NCI-H82 treated with DMSO at 0.1 percent for 48 hours (cell line): ENCODE data around the gene CCDC13.

Source experiments
- DNase-seq: peaks from one replicate; lab custom pipeline; 2025; ENCODE audit not compliant: unreplicated experiment; lab: John Stamatoyannopoulos, UW

The CCDC13 gene

DNA sequence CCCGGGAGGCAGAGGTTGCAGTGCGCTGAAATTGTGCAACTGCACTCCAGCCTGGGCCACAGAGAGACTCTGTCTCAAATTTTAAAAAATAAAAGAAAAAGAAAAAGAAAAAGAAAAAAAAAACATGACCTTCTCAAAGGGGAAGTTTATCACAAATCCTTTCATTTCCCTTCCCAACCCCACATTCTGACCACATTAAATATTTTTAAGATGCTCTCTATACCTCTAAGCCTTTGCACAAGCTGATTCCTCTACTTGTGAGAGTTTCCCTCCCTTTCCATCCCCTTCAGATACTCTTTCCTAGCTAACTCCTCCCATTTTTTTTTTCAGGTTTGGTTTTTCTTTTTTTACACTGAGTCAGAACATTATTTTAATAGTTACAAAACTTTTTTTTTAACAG lies 27.2 kb upstream of the CCDC13 start:
- DNase-seq: no peak

DNA sequence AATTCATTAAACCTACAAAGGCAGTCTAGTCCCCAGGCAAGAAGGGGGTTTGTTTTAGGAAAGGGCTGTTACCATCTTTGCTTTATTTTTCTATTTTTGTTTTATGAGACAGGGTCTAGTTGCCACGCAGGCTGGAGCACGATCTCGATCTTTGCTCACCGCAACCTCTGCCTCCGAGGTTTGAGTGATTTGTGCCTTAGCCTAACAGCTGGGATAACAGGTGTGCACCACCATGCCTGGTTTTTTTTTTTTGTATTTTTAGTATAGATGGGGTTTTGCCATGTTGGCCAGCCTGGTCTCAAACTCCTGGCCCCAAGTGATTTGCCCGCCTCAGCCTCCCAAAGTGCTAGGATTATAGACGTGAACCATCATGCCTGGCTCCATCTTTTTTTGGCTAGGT lies 26.3 kb upstream of the CCDC13 start:
- no peak for DNase-seq

DNA sequence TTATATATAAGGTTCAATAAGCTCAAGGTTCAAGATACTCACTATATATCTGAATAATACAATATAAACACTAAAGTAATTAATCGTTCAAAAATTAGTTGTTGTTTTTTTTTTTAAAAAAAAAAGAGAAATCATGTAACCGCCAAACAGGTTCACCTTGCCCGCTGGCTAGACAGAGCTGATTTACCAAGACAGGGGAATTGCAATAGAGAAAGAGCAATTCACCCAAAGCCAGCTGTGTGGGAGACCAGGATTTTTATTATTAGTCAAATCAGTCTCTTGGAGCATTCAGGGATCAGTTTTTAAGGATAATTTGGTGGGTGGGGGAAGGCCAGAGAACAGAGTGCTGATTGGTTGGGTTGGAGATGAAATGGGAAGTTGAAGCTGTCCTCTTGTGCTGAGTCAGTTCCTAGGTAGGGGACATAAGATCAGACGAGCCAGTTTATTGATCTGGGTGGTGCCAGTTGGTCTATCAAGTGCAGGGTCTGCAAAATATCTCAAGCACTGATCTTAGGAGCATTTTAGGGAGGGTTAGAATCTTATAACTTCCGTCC lies 23.4 kb upstream of the CCDC13 start:
- DNase-seq: no peak

DNA sequence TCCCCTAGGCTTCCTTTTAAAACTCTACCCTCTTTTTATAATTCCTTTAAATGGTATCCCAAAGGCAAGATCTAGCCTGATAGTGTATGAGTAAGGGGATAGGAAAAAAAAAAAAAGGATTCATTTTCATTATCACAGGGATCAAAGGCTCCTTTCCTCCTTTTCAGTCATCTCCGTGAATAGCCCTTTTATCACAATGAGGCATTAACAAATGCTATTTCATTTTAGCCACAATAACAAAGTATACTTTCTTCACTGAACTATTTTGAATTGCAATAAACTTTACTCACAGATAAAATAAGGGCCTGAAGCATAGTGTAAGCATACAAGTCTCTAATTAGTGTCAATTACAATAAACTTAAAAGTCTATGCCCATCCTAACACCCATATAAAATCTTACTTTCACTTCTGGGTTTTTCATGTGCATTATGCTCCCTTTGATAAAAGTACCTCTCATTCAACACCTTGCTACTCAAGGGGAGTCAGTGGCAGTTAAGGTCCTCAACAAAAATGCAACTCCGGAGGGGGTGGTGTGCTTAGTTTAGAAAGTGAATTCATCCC lies 22.6 kb upstream of the CCDC13 start:
- no peak for DNase-seq

DNA sequence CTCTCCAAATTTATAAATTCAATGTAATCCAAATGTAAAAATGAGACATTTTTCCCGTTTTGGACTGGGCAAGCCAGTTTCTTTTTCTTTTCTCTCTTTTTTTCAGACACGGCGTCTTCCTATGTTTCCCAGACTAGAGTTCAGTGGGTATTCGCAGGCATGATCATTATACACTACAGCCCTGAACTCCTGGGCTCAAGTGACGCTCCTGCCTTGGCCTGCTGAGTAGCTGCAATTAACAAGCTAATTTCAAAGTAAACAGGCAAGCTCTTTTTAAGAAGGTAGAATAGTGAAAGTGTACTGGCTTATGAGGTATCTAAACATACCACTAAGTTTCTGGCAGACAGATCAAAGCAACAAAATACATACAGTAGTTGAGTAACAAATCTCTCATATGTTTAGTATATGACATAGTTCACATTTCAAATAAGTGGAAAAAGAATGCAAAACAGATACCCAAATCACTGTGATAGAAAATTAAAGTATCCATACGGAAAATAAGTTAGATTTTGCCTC lies 17.7 kb upstream of the CCDC13 start:
- DNase-seq: no peak

DNA sequence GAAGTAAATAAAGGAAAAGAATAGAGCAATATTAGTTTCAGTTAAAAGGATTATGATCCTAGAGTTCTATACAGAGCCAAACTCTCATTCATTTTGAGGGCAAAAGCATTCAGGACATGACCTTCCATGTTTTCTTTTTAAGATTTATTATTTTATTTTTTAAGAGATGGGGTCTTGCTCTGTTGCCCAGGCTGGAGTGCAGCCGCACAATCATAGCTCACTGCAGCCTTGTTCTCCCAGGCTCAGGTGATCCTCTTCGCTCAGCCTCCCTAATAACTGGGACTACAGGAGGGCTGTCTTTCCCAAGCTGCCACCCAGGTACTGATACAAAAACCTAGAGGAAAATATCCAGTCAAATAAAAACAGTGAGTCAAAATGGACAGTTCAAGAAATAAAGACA lies 13.6 kb upstream of the CCDC13 start:
- DNase-seq: no peak

DNA sequence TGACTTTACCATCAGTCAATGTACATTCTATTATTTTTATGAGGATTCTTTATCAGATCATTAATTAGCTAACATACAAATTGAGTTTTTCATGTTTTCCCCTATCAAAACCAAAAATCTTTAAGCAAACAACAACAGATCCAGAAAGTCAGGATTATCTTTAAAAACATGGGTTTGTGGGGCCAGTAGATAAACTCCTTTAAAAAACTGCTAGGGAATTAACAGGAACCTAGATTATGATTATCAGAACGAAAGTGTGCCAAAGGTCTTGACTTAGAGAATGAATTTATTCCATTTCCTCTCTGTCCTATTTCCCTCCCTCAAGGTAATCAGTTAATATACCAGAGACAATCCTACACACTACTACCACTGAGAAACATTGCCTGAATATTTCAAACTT lies 13.2 kb upstream of the CCDC13 start:
- no peak for DNase-seq

DNA sequence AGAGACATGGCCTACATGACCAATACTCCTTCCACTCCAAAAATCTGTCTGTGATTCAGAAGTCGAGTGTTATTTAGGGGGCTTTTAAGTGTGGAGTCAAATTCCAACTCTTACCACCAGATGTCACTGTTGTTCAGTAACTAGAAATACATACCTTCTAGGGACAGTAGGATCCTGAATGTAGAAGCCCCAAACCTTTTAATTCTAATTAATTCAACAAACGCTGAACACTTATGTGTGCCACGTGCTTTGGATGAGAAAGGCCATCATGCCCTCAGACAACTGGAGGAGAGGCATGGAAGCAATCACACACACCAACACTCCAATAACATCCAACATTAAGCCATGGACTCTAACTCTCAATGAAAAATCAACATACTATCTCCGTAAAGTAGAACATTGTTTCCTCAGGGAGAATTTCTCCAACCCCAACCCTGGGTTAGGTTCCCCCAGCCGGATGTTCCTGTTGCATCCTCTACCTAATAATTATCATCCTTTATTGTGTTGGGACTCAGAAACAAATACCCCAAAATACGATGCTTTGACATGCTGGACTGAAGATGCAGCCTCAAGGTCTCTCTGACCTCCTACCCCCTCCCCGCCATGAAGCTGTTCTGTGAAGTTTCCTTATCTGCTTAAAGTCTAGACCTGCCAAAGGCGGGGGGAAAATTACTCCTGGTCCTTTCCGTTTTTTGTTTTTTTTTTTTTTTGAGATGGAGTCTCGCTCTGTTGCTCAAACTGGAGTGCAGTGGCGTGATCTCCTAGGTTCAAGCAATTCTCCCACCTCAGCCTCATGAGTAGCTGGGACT lies 8.0 kb upstream of the CCDC13 start:
- DNase-seq: peak; percentile 31

DNA sequence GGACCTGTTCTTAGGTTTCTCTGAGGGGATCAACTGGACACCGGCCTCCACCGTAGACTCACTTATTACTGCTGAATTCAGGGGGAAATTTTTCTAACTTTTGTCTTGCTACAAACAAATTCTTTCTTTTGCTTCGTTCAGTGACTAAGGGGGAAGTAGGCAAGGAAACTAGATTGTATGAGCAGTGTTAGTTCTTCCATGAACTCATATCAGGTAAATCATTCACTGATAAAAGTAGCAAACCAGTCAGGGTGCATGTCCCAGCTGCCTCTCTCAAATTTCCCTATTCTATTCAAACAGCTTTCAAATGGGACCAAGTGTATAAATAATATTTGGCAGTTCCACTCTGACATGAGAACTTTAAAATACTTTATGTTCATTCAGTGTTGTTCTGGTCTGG lies 7.3 kb upstream of the CCDC13 start:
- no peak for DNase-seq

DNA sequence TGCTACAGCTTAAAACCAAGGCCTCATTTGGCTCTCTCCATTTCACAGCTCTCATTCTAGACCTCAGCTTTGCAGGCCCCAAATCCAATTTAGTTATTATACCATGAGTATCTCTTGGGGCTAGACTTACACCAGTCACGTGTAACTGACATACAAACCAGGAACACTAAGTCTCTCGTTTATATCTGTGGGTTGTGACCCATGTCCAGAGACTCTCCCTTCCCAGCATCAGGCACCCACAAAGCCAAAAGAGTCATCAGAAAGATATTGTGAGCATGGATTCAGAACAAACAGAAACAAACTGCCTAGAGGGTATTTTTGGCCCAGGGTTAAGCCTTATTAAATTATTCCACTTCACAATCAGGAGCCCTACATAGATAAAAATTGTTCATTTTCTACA lies 5.6 kb upstream of the CCDC13 start:
- peak; percentile 74 for DNase-seq

DNA sequence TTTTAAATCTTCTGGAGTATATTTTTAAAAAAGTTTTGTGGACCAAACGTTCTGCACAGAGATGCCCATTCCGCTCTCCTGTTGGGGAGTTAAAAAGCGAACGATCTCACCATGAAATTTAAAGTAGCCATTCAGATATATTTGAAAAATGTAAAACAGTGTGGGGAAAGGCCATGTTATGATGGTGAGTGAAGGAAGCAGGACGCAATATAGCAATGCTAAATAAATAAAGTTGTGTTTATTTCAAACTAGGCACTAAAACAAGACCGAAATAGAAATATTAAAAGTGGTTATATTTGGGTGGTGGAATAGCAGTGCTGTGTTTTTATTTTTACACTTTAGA lies 327 bp upstream of the CCDC13 start:
- DNase-seq: no peak

DNA sequence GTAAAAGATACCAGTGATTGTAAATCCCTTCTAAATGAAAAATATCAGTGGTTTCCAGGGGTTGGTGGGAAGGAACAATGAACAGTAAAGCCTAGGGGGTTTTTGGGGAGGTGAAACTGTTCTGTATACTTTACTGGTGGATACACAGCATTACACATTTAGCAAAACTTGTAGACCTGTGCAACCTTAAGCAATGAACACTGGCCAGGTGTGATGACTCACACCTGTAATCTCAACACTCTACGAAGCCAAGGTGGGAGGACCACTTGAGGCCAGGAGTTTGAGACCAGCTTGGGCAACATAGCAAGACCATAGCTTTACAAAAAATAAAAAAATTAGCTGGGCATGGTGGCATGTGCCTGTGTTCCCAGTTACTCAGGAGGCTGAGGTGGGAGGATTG lies 1.8 kb downstream of the CCDC13 start:
- no peak for DNase-seq

DNA sequence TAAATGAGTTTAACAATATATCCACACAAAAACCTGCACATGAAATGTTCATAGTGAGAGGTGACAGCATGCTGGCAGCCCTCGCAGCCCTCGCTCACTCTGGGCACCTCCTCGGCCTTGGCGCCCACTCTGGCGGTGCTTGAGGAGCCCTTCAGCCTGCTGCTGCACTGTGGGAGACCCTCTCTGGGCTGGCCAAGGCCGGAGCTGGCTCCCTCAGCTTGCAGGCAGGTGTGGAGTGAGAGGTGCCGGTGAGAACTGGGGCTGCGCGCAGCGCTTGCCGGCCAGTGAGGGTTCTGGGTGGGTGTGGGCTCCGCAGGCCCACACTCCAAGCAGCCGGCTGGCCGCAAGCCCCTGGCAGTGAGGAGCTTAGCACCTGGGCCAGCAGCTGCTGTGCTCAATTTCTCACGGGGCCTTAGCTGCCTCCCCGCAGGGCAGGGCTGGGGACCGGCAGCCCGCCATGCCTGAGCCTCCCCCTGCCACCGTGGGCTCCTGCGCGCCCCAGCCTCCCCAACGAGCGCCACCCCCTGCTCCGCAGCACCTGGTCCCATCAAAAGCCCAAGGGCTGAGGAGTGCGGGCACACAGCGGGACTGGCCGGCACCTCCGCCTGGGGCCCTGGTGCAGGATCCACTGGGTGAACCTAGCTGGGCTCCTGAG lies 3.4 kb downstream of the CCDC13 start:
- no peak for DNase-seq

DNA sequence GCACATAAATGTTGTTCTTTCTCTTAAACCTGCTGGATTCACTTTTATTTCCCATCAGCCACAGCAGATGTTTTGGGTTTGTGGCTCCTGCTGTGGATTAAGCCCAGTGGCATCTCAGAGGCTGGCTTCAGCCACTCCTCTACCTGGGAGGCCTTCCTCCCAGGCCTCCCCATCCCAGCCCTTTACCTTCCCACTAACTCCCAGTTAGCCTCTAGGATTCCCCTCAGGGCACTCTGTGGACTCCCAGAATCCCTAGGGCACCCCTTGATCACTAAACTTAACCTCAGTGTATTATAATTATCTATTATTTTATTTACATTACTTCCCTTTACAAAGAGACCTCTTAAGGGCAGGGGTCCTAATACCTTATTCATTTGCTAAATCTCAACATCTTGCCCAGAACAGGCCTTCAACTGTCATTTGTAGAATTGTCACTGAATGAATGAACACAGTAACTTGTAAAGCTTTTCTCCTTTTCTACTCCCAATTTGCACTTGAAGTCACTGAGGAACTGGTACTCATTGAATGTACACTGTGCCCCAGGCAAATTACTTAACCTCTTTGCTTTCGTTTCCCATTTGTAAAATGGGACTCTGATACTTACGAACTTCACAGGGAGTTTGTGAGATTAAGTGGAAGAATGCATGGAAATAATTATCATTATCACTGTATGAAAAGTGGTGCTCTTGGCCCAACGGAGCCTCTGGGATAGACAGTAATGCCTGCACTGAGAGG lies 8.3 kb downstream of the CCDC13 start:
- no peak for DNase-seq

DNA sequence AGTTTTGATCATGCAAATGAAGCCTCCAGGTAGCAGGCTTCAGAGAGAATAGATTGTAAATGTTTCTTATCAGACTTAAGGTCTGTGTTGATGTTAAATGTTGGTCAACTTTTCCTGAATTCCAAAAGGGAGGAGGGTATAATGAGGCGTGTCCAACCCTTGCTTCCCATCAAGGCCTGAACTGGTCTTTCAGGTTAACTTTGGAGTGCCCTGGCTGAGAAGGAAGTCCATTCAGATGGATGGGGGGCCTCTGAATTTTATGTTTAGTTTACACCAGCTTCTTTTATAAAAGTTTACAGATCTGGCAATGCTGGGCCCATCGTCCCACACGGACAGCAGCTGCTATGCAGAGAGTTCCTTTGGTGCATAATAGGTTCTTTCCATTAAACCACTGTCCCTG lies 8.9 kb downstream of the CCDC13 start:
- DNase-seq: no peak

DNA sequence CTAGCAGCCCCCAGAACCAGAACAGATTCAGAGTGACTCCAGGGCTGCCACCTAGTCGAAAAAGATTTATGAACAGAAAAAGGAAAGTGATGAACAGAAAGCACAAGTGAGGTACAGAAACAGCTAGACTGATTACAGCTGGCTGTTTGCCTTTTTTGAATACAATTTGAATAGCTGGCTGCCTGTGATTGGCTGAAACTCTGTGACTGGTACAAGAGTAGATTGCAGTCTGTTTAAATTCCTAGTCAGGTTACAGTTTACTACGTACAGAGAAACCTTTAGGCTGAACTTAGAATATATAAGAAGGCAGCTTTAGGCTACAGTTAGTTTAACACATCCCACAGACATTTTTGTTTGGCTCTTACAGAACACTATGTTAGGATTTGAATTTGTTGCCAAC lies 10.0 kb downstream of the CCDC13 start:
- DNase-seq: no peak

DNA sequence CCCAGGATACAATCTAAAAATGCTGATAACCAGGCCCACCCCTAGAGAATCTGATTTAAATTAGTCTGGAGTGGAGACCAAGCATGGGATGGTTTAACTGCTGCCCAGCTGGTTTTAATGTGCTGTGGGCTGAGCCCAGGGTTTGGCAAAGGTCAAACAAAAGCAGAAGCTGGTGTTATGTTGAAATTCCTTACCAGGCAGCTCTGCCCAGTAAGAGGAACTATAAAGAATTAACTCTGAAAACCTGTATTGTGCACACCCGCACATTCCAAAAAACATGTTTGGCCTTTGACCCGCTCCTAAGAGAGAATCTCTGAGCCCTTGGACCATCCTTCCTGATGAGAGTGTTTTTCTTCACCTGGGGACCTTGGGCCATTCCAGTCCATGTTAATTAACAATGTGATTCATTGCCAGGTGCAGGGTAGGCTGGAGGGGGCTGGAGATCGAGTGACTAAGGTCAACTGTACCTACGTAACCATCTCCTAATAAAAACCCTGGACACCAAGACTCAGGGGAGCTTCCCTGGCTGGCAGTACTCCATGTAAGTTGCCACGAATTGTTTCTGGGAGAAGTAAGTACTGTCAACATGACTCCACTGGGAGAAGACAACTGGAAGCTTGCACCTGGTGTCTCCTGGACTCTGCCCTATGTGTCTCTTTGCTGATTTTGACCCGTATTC lies 10.9 kb downstream of the CCDC13 start:
- no peak for DNase-seq

DNA sequence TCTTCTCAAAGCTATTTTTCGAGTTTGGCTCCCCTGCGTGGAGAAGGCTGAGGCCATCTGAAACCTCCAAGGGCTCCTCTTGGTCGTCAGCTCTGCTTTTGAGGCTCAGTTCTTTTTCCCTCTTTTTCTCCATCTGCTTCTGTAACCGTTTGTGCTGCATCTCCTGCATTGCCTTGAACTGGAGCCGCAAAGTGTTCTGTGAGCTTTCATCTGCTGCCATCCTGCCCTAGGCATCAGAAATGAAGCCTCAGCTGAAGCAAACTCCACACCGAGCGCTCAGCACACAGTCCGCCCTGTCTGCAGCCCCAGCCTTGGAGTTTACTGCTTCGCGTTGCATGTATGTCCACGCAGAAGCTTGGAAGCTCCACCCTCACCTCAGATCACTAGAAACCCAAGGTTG lies 14.9 kb downstream of the CCDC13 start:
- no peak for DNase-seq

DNA sequence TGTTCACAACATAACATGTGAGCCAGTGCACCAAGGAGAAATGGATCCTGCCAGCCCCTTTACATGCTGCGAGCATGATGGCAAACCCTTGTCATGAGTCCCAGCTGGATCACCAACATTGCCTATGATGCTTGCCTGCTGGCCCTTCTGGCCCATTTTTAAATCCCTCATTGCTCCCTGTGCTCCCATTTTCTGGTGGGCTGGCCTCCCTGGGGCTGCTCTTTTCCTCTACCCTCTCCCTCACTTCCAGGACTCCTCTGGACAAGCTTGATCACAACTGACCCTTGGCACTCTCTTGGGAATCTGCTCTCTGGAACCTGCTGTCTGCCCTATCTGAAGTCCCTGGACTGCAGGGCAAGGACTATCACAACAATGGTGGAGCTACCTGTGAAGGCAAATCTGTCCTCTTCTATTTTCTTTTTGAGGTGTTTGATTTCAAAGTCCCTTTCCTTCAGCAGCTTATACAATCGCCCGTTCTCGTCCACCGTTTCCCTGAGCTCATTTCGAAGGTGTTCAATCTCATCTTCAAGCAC lies 16.3 kb downstream of the CCDC13 start:
- no peak for DNase-seq

DNA sequence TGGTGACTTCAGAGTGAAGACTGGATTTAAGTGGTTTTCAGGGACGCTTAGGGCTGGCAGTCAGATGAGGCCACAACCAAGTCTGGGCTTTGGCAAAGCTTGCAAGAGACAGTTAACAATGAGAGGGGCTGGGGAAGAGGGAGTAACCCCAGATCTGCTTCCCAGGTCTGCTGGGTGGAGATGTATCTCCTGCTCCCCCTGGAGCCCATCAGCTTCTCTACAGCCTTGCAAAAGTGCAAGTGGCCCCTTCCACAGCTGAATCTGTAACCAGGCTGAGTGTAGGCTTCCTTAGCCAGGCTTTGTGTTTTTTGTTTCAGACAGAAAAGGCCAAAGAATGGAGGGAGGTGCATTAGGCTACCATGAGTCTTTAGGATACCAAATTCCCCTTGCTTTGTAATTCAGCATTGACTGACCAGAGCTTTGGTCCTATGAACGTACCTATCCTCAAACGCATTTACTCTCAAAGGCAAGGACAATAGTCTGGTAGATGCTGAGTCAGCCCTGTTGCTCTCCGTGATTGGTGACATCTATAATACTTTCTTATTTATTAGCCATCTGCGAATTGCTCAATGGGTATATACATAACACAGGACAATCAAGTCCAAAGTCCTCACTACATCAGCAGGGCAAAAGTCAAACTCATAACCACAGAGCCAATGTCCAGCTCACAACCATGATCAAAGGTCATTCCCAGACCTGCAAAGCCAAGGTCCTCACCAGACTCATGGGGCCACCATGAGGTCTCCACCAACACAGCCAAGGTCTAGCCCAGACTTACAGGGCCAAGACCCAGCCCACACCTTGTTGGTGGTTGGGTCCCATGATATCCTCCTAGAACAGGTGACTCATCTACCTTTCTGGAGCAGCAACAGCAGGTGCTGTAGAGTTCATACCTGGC lies 17.1 kb downstream of the CCDC13 start:
- no peak for DNase-seq
